OCI-M2 (cell line): ENCODE results near the gene ABL2.

Experiments
- DNase-seq: peaks from one replicate; lab custom pipeline; 2025; ENCODE audit not compliant: unreplicated experiment; lab: John Stamatoyannopoulos, UW

ABL2 gene

GRCh38 chr1:179058487-179059483 is 170.7 kb downstream of the ABL2 start:
- no peak for DNase-seq

GRCh38 chr1:179055937-179056336 is 173.5 kb downstream of the ABL2 start:
- DNase-seq = no peak

- DNase-seq = no peak
These were observed 176.0 kb downstream of the ABL2 start for GRCh38 chr1:179053486-179053885.

GRCh38 chr1:179052776-179053175 is 176.7 kb downstream of the ABL2 start:
- DNase-seq = no peak
